GM12878 (cell line): ENCODE results near the gene RNF166. TPM values are rescaled to one million over a fixed set of nuclear protein-coding genes. Genes with fewer than 3 reads are reported as not detected.
A peak's percentile ranks its signal among the peaks of the same experiment; 100 is the strongest.

ENCODE experiments used
- ASH2L ChIP-seq: fragments of 300-600, 200-600 bp; sonication (generic); IDR thresholded peaks from 2 replicates; pipeline ENCODE4 v1.6.1; 2017; ENCODE audit warnings: low read depth, mild to moderate bottlenecking, borderline replicate concordance
- ATF2 ChIP-seq: IDR thresholded peaks from 2 replicates; pipeline ENCODE4 v1.6.1; 2012; ENCODE audit warnings: low read length, inconsistent platforms
- CBX5 ChIP-seq: sonication (generic); IDR thresholded peaks from 2 replicates; pipeline ENCODE4 v1.6.1; 2016; ENCODE audit warnings: low read depth, moderate library complexity, mild to moderate bottlenecking, inconsistent platforms
- CHD4 ChIP-seq: fragments of 200-600 bp; sonication (generic); IDR thresholded peaks from 2 replicates; pipeline ENCODE4 v1.6.1; 2016; ENCODE audit warnings: mild to moderate bottlenecking
- CREB1 ChIP-seq: IDR thresholded peaks from 2 replicates; pipeline ENCODE4 v1.6.1; 2012; ENCODE audit warnings: low read depth, mild to moderate bottlenecking, inconsistent platforms
- CTCF ChIP-seq, 3 experiments: IDR thresholded peaks in 2 of 3; conservative IDR thresholded peaks in 1 of 3; 2 replicates each; pipeline ENCODE4 v1.5.1; 2011; ENCODE audit warnings: low read depth in 3 of 3, low read length in 3 of 3, mild to moderate bottlenecking in 3 of 3, control low read depth in 2 of 3, moderate library complexity in 2 of 3, inconsistent platforms in 1 of 3, mixed read lengths in 1 of 3; ENCODE audit not compliant: control insufficient read depth in 2 of 3, insufficient read depth in 1 of 3; ENCODE audit errors: extremely low read depth in 1 of 3
- EP300 ChIP-seq, 2 experiments: fragments of 150-350 bp in 1 of 2; IDR thresholded peaks; 2 replicates each; pipeline ENCODE4 v1.6.1; 2011 to 2012; ENCODE audit warnings: low read depth in 2 of 2, low read length in 2 of 2, borderline replicate concordance in 1 of 2, improper control_type of control experiment in 1 of 2, inconsistent platforms in 1 of 2; ENCODE audit not compliant: control insufficient read depth in 1 of 2
- ETV6 ChIP-seq, 2 experiments: fragments of 450-650 bp in 1 of 2; IDR thresholded peaks in 1 of 2; conservative IDR thresholded peaks in 1 of 2; 2 replicates each; pipeline ENCODE4 v1.6.1; 2014; ENCODE audit warnings: antibody characterized with exemption in 1 of 2, borderline replicate concordance in 1 of 2, low read depth in 1 of 2, mild to moderate bottlenecking in 1 of 2, moderate library complexity in 1 of 2
- FOXK2 ChIP-seq: fragments of 450-650 bp; IDR thresholded peaks from 2 replicates; pipeline ENCODE4 v1.6.1; 2017; ENCODE audit warnings: mild to moderate bottlenecking, moderate library complexity
- HCFC1 ChIP-seq: fragments of 150-350 bp; IDR thresholded peaks from 2 replicates; pipeline ENCODE4 v1.6.1; 2014; ENCODE audit warnings: low read length
- HDGF ChIP-seq: fragments of 450-650 bp; IDR thresholded peaks from 2 replicates; pipeline ENCODE4 v1.6.1; 2016; ENCODE audit warnings: antibody characterized with exemption
- JUNB ChIP-seq: IDR thresholded peaks from 2 replicates; pipeline ENCODE4 v1.6.1; 2016; ENCODE audit warnings: antibody characterized with exemption, mild to moderate bottlenecking
- MEF2A ChIP-seq: IDR thresholded peaks from 2 replicates; pipeline ENCODE4 v1.6.1; 2011; ENCODE audit warnings: low read depth, mild to moderate bottlenecking, low read length, moderate library complexity; ENCODE audit not compliant: insufficient read depth
- PAX8 ChIP-seq: fragments of 450-650 bp; IDR thresholded peaks from 2 replicates; pipeline ENCODE4 v1.6.1; 2017; ENCODE audit warnings: mild to moderate bottlenecking, moderate library complexity
- POLR2A ChIP-seq: IDR thresholded peaks from 2 replicates; pipeline ENCODE4 v1.6.1; 2011; ENCODE audit warnings: low read depth, mild to moderate bottlenecking, low read length
- POU2F2 ChIP-seq: IDR thresholded peaks from 3 replicates; pipeline ENCODE4 v1.6.1; 2011; ENCODE audit warnings: low read depth, mild to moderate bottlenecking, low read length, borderline replicate concordance
- RELB ChIP-seq: fragments of 450-650 bp; IDR thresholded peaks from 2 replicates; pipeline ENCODE4 v1.6.1; 2017; ENCODE audit warnings: low read depth, mild to moderate bottlenecking, moderate library complexity
- RFX5 ChIP-seq: IDR thresholded peaks from 2 replicates; pipeline ENCODE4 v1.6.1; 2011; ENCODE audit warnings: low read depth, low read length, improper control_type of control experiment
- SMC3 ChIP-seq: IDR thresholded peaks from 2 replicates; pipeline ENCODE4 v1.6.1; 2011; ENCODE audit warnings: low read length, improper control_type of control experiment, borderline replicate concordance
- SREBF1 ChIP-seq: IDR thresholded peaks from 2 replicates; pipeline ENCODE4 v1.6.1; 2012; ENCODE audit warnings: mild to moderate bottlenecking, low read length
- STAT1 ChIP-seq: fragments of 450-650 bp; conservative IDR thresholded peaks from 2 replicates; pipeline ENCODE4 v1.6.1; 2014; ENCODE audit warnings: antibody characterized with exemption, mild to moderate bottlenecking
- STAT3 ChIP-seq: IDR thresholded peaks from 2 replicates; pipeline ENCODE4 v1.6.1; 2011; ENCODE audit warnings: low read depth, low read length, improper control_type of control experiment
- TBL1XR1 ChIP-seq: IDR thresholded peaks from 2 replicates; pipeline ENCODE4 v1.6.1; 2012; ENCODE audit warnings: low read depth, low read length, improper control_type of control experiment
- TCF12 ChIP-seq: IDR thresholded peaks from 2 replicates; pipeline ENCODE4 v1.6.1; 2011; ENCODE audit warnings: low read depth, mild to moderate bottlenecking, low read length
- TCF3 ChIP-seq: IDR thresholded peaks from 2 replicates; pipeline ENCODE4 v1.6.1; 2012; ENCODE audit warnings: low read depth, mild to moderate bottlenecking, low read length, borderline replicate concordance; ENCODE audit not compliant: insufficient read depth
- USF1 ChIP-seq: IDR thresholded peaks from 2 replicates; pipeline ENCODE4 v1.6.1; 2011; ENCODE audit warnings: borderline replicate concordance, low read depth, mild to moderate bottlenecking, moderate library complexity, mixed read lengths, low read length; ENCODE audit not compliant: insufficient read depth; ENCODE audit errors: extremely low read length
- ZNF274 ChIP-seq: IDR thresholded peaks from one replicate; pipeline ENCODE4 v1.8.0; 2011; ENCODE audit not compliant: insufficient read length, insufficient read depth
- ZNF622 ChIP-seq: fragments of 450-650 bp; IDR thresholded peaks from 2 replicates; pipeline ENCODE4 v1.6.1; 2017; ENCODE audit warnings: mild to moderate bottlenecking, inconsistent platforms
- polyA plus RNA-seq, 11 experiments: library from polyadenylated mRNA; depleted of rRNA in 4 of 11; unstranded in 6 of 11; stranded (reverse) in 5 of 11; fragments of >200 nt; fragmentation: Nextera tagmentation in 4 of 11; fragmentation: Illumina TruSeq in 1 of 11; extraction: Ambion mirVana in 4 of 11; extraction: Trizol in 1 of 11; gene quantifications; 1 replicate in 1 of 11; 2 replicates in 10 of 11; pipeline versions ENCODE4 v1.2.1 to v1.2.3, GENCODE V29; 2011 to 2016; ENCODE audit warnings: inconsistent platforms in 2 of 11, missing spikeins in 2 of 11, low read depth in 1 of 11
- total RNA-seq, 4 experiments: library from RNA; depleted of rRNA in 3 of 4; stranded (reverse); fragments of >200 nt in 3 of 4; fragmentation: Illumina TruSeq in 1 of 4; extraction: Trizol in 1 of 4; gene quantifications; 2 replicates each; pipeline versions ENCODE4 v1.2.1 to v1.2.3, GENCODE V29; 2013 to 2021

The RNF166 gene
- total and polyA plus RNA-seq, 10 of the 15 experiments (the other 5 are each of a cell fraction or from before 2014, with no cell fraction given), result 0.48 to 32.8 (median 12.1) TPM

GRCh38 chr16:88691924-88692560 lies 14.2 kb downstream of the RNF166 start (continued):
- TF ChIP-seq STAT1 (no peak), RELB (no peak), PAX8 (no peak), CTCF (IDR thresholded peaks at IDR 0.05 in 2 of 3, conservative IDR thresholded peaks at IDR 0.05 in 1 of 3; ENCODE audit: control insufficient read depth in 2 of 3, extremely low read depth in 1 of 3, insufficient read depth in 1 of 3, low read depth in 3 of 3, low read length in 3 of 3) (no peak), EP300 (IDR thresholded peaks at IDR 0.05; ENCODE audit: borderline replicate concordance in 1 of 2, control insufficient read depth in 1 of 2, low read depth in 2 of 2, low read length in 2 of 2) (0 out of 4 replicates have a peak, but pooled peaks of 1 of the 2 experiments have one; percentile 11), TBL1XR1 (no peak), RFX5 (no peak), SREBF1 (no peak), CHD4 (no peak), HCFC1 (no peak), JUNB (no peak), CBX5 (no peak), HDGF (no peak), STAT3 (no peak), TCF3 (peak; percentile 33; the same call in 1 of the 2 replicates), ATF2 (no peak), SMC3 (no peak), ETV6 (conservative IDR thresholded peaks at IDR 0.05 in 1 of 2, IDR thresholded peaks at IDR 0.05 in 1 of 2; ENCODE audit: borderline replicate concordance in 1 of 2, low read depth in 1 of 2) (no peak), USF1 (peak; percentile 63), MEF2A (no peak), TCF12 (peak; percentile 23; the same call in 1 of the 2 replicates), CREB1 (no peak), ASH2L (no peak), POU2F2 (no peak), ZNF622 (no peak), FOXK2 (no peak), ZNF274 (no peak), POLR2A (no peak)
